Naive thymus-derived CD4-positive, alpha-beta T cell (primary cell): ENCODE results near the gene LCN10. TPM values are rescaled to one million over a fixed set of nuclear protein-coding genes. Genes with fewer than 3 reads are reported as not detected.

ENCODE experiments used
- ATAC-seq: fragments of 150-1000 bp; cut with Tn5 transposase; 2 replicates; pipeline ENCODE4 v1.10.0; 2021; ENCODE audit warnings: mild to moderate bottlenecking, moderate library complexity
- CTCF ChIA-PET: fragments of 350-600 bp; sonication (Branson Sonifier 250); formaldehyde crosslinking; loops from one replicate; lab custom pipeline; 2021; ENCODE audit warnings: antibody characterized with exemption; lab: Charles Lee
- POLR2A ChIA-PET: fragments of 350-600 bp; sonication (Branson Sonifier 250); formaldehyde crosslinking; loops from one replicate; lab custom pipeline; 2021; ENCODE audit warnings: antibody characterized with exemption, inconsistent platforms; lab: Charles Lee
- DNase-seq, 9 donors: peaks; one replicate each; pipeline versions ENCODE4 v3.0.0 to v3.0.0-alpha.2; 2020 to 2022; ENCODE audit warnings: mixed read lengths in 1 of 9
- H3K27ac ChIP-seq: one replicate; pipeline ENCODE4 v1.7.0; 2013; ENCODE audit warnings: mild to moderate bottlenecking, low read depth, low read length, moderate library complexity
- H3K27me3 ChIP-seq, 2 donors: one replicate each; pipeline ENCODE4 v1.7.0; 2013; ENCODE audit warnings: low read length in 2 of 2, mild to moderate bottlenecking in 2 of 2, moderate library complexity in 2 of 2; ENCODE audit not compliant: control insufficient read depth in 2 of 2, insufficient read depth in 2 of 2
- H3K36me3 ChIP-seq, 3 experiments: 1 replicate in 2 of 3; 2 replicates in 1 of 3; pipeline ENCODE4 v1.7.0; 2013; ENCODE audit warnings: low read length in 3 of 3, mild to moderate bottlenecking in 3 of 3, moderate library complexity in 1 of 3; ENCODE audit not compliant: insufficient read depth in 3 of 3, control insufficient read depth in 2 of 3
- H3K4me1 ChIP-seq, 2 donors: one replicate each; pipeline ENCODE4 v1.7.0; 2013; ENCODE audit warnings: low read length in 2 of 2, mild to moderate bottlenecking in 2 of 2, moderate library complexity in 1 of 2; ENCODE audit not compliant: control insufficient read depth in 2 of 2, insufficient read depth in 2 of 2
- H3K4me3 ChIP-seq: 2 replicates; pipeline ENCODE4 v1.7.0; 2013; ENCODE audit warnings: mild to moderate bottlenecking, low read length
- H3K9me3 ChIP-seq, 3 experiments: 1 replicate in 2 of 3; 2 replicates in 1 of 3; pipeline ENCODE4 v1.7.0; 2013; ENCODE audit warnings: low read length in 3 of 3; ENCODE audit not compliant: control insufficient read depth in 2 of 3
- H3K27ac Mint-ChIP-seq, 9 donors: one replicate each; pipeline ENCODE4 v1.8.0; 2020 to 2022; ENCODE audit warnings: mixed read lengths in 9 of 9, mild to moderate bottlenecking in 8 of 9, moderate library complexity in 5 of 9, inconsistent platforms in 2 of 9
- H3K27me3 Mint-ChIP-seq, 5 donors: one replicate each; pipeline ENCODE4 v1.8.0; 2021 to 2022; ENCODE audit warnings: mixed read lengths in 5 of 5, mild to moderate bottlenecking in 1 of 5
- H3K36me3 Mint-ChIP-seq, 5 donors: one replicate each; pipeline ENCODE4 v1.8.0; 2020 to 2022; ENCODE audit warnings: mixed read lengths in 5 of 5, mild to moderate bottlenecking in 3 of 5, inconsistent platforms in 1 of 5
- H3K4me1 Mint-ChIP-seq, 7 donors: one replicate each; pipeline ENCODE4 v1.8.0; 2020 to 2022; ENCODE audit warnings: mixed read lengths in 7 of 7, mild to moderate bottlenecking in 3 of 7, inconsistent platforms in 1 of 7
- H3K4me3 Mint-ChIP-seq, 10 donors: one replicate each; pipeline ENCODE4 v1.8.0; 2020 to 2022; ENCODE audit warnings: mild to moderate bottlenecking in 10 of 10, mixed read lengths in 10 of 10, moderate library complexity in 6 of 10, inconsistent platforms in 2 of 10
- H3K9me3 Mint-ChIP-seq, 11 donors: one replicate each; pipeline ENCODE4 v1.8.0; 2020 to 2022; ENCODE audit warnings: mixed read lengths in 11 of 11, mild to moderate bottlenecking in 4 of 11, inconsistent platforms in 1 of 11, moderate library complexity in 1 of 11
- intact Hi-C, 2 donors: fragments of 100-400 bp; cut with micrococcal nuclease; formaldehyde crosslinking; loops; one replicate each; pipeline ENCODE4 v1.15.1; 2023
- polyA plus RNA-seq, 2 donors: library from polyadenylated mRNA; unstranded; fragments of 300-500 nt; fragmentation: Illumina TruSeq; gene quantifications; one replicate each; pipeline ENCODE4 v1.2.3, GENCODE V29; 2021
- total RNA-seq, 6 experiments: library from RNA in 5 of 6; stranded (reverse) in 5 of 6; gene quantifications; 1 replicate in 5 of 6; 2 replicates in 1 of 6; pipeline ENCODE4 v1.2.3 and lab custom pipeline; 2021 to 2026

Gene LCN10
- total and polyA plus RNA-seq, 7 experiments from 2014 or later = 0.34 to 3.2 (median 1.1) TPM; not detected in 1

DNA sequence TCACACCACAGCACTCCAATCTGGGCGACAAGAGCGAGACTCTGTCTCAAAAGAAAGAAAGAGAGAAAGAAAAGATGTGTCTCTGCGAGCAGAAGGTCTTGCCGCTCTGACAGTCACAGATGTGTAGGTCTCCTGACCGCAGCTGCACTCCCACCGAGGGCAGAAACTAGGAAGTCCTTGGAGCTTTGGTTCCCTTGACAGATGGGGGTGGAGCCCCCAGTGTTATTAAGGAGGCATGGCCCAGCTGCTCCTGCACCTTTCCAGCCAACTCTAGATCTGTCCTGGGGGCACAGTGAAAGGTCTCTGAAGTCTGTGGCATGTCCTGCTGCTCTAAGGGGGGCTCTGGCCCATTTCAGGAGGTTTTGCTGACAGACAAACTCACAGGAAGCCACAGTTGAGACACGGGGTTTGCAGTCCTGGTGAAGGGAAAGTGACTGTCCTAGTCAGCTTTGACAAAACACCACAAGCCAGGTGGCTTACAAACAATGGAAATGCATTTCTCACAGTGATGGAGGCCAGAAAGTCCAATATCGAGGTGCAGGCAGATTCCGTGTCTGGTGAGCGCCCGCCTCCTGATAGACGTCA, 39.4 kb downstream of the LCN10 start:
- ATAC-seq = no peak
- no peak overlapping the region for H3K4me3 Mint-ChIP-seq
- intact Hi-C loops = no loop called here

DNA sequence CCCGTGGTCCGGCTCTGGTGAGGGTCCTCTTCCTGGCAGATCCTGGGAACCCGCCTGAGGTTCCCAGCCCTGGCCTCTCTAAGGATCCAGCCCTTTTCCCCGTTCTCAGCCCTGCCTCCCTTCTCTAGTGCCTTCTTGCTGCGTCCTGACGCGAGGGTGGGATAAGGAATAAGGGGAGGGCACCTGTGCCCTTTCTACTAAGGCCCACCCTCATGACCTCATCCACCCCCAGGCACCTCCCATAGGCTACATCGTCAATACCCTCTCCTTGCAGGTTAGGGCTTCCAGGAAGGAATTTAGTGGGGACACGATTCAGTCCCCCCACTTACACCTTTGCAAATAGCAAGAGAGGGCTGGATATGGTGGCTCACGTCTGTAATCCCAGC, 41.1 kb downstream of the LCN10 start:
- no peaks in the 10 kb centered on the region for H3K27me3 ChIP-seq
- ChIA-PET CTCF (no interaction called here), POLR2A (interaction anchor here (5.2 kb wide), 1 partner anchor 27 kb away, joined by 19 read pairs; no protein-coding TSS in a partner anchor)
- no peak for ATAC-seq
- H3K36me3 ChIP-seq = no peaks in the 10 kb centered on the region
- H3K9me3 ChIP-seq = no peaks in the 10 kb centered on the region
- intact Hi-C loops = loop anchor here (1.0 to 2.0 kb wide), 2 partner anchors 27 kb away; no protein-coding TSS in a partner anchor
- DNase-seq = peak in 1 of 9 donors; percentile 18
- peaks cover 7 to 17% of the 10 kb centered on the region in 2 donors for H3K4me1 ChIP-seq
- no peak overlapping the region for H3K27ac ChIP-seq
- Mint-ChIP-seq H3K27ac (peak overlapping the region in 5 of 9 donors; percentile 56 to 89 (median 75)), H3K4me3 (peak overlapping the region in 9 of 10 donors; percentile 51 to 91 (median 83)), H3K27me3 (peaks cover 0 to 29% (median 5%) of the 10 kb centered on the region in 5 donors), H3K4me1 (peaks cover 10 to 25% (median 14%) of the 10 kb centered on the region in 7 donors), H3K9me3 (peaks cover 0 to 2% (median 0%) of the 10 kb centered on the region in 11 donors), H3K36me3 (no peaks in the 10 kb centered on the region)
- peak overlapping the region; percentile 65 for H3K4me3 ChIP-seq

More for the DNA sequence above, 39.4 kb downstream of the LCN10 start:
- ChIA-PET POLR2A (no interaction called here), CTCF (no interaction called here)
- H3K36me3 ChIP-seq = no peaks in the 10 kb centered on the region
- Mint-ChIP-seq H3K36me3 (no peaks in the 10 kb centered on the region), H3K9me3 (peaks cover 0 to 2% (median 0%) of the 10 kb centered on the region in 11 donors), H3K4me1 (peaks cover 7 to 22% (median 14%) of the 10 kb centered on the region in 7 donors), H3K27ac (peak overlapping the region in 1 of 9 donors; percentile 2), H3K27me3 (peaks cover 0 to 30% (median 5%) of the 10 kb centered on the region in 5 donors)
- no peak overlapping the region for H3K27ac ChIP-seq
- H3K4me1 ChIP-seq = peaks cover 7 to 17% of the 10 kb centered on the region in 2 donors
- H3K9me3 ChIP-seq = no peaks in the 10 kb centered on the region
- H3K27me3 ChIP-seq = no peaks in the 10 kb centered on the region
- H3K4me3 ChIP-seq = no peak overlapping the region
- DNase-seq = no peak

DNA sequence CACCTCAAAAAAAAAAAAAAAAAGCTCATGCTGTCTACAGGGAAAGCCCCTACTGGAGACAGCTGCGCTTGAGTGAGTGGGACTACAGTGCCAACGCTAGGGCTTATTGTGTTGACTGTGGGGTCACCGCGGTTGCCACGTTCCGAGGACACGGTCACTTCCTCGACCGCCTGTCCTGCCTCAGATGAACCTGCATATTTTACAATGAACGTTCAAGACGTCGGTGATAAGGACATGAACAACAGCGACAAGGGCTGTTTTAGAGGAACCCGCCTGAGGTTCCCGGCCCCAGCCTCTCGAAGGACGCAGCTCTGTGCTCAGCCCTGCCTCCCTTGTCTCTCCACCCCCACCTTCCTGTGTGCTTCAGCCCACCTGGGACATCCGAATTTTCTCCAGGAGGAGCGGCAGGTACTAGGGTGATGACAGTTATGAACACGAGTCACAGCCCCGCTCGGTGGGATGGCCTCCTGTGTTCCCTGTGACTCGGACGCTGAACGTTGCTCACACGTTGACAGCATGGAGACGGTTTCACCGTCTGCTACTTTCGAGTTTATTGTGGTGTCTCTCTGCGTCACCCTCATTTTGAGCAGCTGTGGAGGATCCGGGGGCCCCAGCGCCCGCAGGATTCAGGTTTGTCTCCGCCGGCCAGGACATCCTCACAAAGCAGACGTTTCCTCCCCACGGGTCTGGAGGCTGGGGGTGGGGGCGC, 41.6 kb downstream of the LCN10 start:
- peak; percentile 35 to 68 (median 55) for DNase-seq
- Mint-ChIP-seq H3K4me3 (peak overlapping the region; percentile 76 to 91 (median 84)), H3K27ac (peak overlapping the region; percentile 25 to 93 (median 83)), H3K9me3 (peaks cover 0 to 2% (median 0%) of the 10 kb centered on the region in 11 donors), H3K36me3 (no peaks in the 10 kb centered on the region), H3K27me3 (peaks cover 0 to 29% (median 5%) of the 10 kb centered on the region in 5 donors), H3K4me1 (peaks cover 10 to 25% (median 14%) of the 10 kb centered on the region in 7 donors)
- ChIA-PET CTCF (no interaction called here), POLR2A (interaction anchor here (5.2 kb wide), 1 partner anchor 27 kb away, joined by 19 read pairs; no protein-coding TSS in a partner anchor)
- peaks cover 7 to 17% of the 10 kb centered on the region in 2 donors for H3K4me1 ChIP-seq
- no peaks in the 10 kb centered on the region for H3K36me3 ChIP-seq
- peak overlapping the region; percentile 30 for H3K27ac ChIP-seq
- peak; percentile 83 for ATAC-seq
- intact Hi-C loops = loop anchor here (1.0 to 2.0 kb wide), 2 partner anchors 27 to 28 kb away; no protein-coding TSS in a partner anchor
- H3K9me3 ChIP-seq = no peaks in the 10 kb centered on the region
- no peaks in the 10 kb centered on the region for H3K27me3 ChIP-seq
- peak overlapping the region; percentile 65 for H3K4me3 ChIP-seq

DNA sequence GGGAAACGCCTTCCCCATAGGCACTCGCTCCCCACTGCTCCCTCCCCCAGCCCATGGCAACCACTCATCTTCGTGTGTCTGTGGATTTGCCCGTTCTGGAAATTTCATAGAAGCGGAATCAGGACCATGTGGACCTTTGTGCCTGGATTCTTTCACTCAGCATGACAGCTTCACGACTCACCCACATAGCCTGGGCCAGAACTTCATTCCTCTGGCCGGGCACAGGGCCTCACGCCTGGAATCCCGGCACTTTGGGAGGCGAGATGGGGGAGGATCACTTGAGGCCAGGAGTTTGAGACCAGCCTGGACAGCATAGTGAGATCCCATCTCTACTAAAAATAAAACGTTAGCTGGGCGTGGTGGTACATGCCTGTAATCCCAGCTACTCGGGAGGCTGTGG, 42.4 kb downstream of the LCN10 start:
- Mint-ChIP-seq H3K4me1 (peaks cover 10 to 25% (median 14%) of the 10 kb centered on the region in 7 donors), H3K27me3 (peaks cover 0 to 21% (median 5%) of the 10 kb centered on the region in 5 donors), H3K4me3 (peak overlapping the region in 5 of 10 donors; percentile 18 to 91 (median 80)), H3K9me3 (peaks cover 0 to 2% (median 0%) of the 10 kb centered on the region in 11 donors), H3K36me3 (no peaks in the 10 kb centered on the region), H3K27ac (peak overlapping the region in 2 of 9 donors; percentile 25 to 52)
- DNase-seq (no peak), ATAC-seq (no peak)
- Histone ChIP-seq H3K27me3 (no peaks in the 10 kb centered on the region), H3K4me1 (peaks cover 7 to 17% of the 10 kb centered on the region in 2 donors), H3K27ac (no peak overlapping the region), H3K9me3 (no peaks in the 10 kb centered on the region), H3K4me3 (no peak overlapping the region), H3K36me3 (no peaks in the 10 kb centered on the region)
- ChIA-PET CTCF (no interaction called here), POLR2A (interaction anchor here (5.2 kb wide), 1 partner anchor 28 kb away, joined by 19 read pairs; no protein-coding TSS in a partner anchor)
- intact Hi-C loops = loop anchor here in 1 of 2 donors (2.0 kb wide), 1 partner anchor 28 kb away; no protein-coding TSS in a partner anchor

DNA sequence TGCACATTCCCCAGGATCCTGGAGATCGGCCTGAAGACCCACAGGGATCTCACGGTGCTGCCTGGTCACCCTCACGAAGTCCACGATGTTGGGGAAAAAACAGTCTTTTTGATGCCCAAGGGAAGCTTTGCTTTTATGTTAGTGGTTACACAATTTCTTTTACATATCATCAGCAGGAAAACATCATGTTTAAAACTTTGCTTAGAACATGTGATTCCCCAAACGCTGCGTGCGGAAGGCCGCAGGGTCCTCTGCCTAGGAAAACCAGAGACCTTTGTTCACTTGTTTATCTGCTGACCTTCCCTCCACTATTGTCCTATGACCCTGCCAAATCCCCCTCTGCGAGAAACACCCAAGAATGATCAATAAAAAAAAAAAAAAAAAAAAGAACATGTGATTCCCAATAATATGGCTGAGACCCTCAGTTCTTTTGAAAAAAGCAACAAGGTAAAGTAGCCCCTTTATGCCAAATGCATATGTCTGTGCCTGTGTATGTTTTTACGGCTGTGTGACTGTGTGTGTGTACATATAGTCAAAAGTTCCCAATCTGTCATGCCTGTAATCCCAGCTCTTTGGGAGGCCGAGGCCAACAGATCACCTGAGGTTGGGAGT, 44.0 kb downstream of the LCN10 start:
- Mint-ChIP-seq H3K4me3 (peak overlapping the region in 1 of 10 donors; percentile 41), H3K9me3 (peaks cover 0 to 2% (median 0%) of the 10 kb centered on the region in 11 donors), H3K27me3 (peaks cover 0 to 16% (median 5%) of the 10 kb centered on the region in 5 donors), H3K4me1 (peaks cover 10 to 25% (median 14%) of the 10 kb centered on the region in 7 donors), H3K27ac (peak overlapping the region in 2 of 9 donors; percentile 8), H3K36me3 (no peaks in the 10 kb centered on the region)
- H3K4me3 ChIP-seq = no peak overlapping the region
- no peak overlapping the region for H3K27ac ChIP-seq
- POLR2A ChIA-PET = interaction anchor here (0.6 to 5.2 kb wide), 3 partner anchors 29 to 654 kb away, joined by 3 to 19 read pairs (median 4); no protein-coding TSS in a partner anchor
- H3K36me3 ChIP-seq = no peaks in the 10 kb centered on the region
- no peak for DNase-seq
- H3K4me1 ChIP-seq = peaks cover 7 to 17% of the 10 kb centered on the region in 2 donors
- ATAC-seq = no peak
- H3K27me3 ChIP-seq = no peaks in the 10 kb centered on the region
- H3K9me3 ChIP-seq = no peaks in the 10 kb centered on the region
- intact Hi-C loops = no loop called here
- CTCF ChIA-PET = no interaction called here
